ENCODE data around the gene PRMT1.
A peak's percentile ranks its signal among the peaks of the same experiment; 100 is the strongest.

DNA sequence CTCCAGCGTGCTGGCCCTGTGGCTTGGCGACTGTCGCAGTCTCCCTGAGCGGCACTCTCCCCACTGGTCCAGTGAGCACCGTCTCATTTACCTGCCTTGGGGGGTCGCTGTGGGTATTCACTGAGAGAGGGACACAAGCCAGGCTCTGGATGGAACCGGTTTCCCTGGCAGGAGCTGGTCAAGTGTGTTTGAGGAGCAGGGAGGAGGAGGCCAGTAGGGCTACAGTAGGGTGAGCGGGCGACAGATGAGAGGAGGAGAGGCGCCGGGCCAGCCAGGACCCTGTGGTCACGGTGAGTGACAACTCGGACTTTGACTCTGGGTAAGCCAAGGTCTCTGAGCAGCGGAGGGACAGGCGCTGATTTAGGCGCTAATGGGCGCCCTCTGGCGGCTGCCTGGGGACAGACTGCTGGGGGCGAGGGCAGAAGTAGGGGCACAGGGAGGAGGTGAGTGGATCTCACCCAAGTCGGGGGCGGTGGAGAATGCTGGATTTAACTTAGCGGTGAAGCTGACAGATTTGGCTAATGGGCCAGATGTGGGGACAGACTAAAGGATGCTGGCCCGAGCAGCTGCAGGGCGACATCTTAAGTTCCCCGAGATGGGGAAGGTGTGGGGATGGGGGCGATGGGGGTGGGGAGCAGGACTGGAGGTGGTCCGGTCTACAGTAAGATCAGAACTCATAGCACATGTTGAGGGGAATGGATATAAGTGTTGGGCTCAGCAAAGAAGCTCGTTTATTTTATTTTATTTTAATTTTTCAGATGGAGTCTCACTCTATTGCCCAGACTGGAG, 4.7 kb upstream of the PRMT1 start:
- TF ChIP-seq, protein P1, sequence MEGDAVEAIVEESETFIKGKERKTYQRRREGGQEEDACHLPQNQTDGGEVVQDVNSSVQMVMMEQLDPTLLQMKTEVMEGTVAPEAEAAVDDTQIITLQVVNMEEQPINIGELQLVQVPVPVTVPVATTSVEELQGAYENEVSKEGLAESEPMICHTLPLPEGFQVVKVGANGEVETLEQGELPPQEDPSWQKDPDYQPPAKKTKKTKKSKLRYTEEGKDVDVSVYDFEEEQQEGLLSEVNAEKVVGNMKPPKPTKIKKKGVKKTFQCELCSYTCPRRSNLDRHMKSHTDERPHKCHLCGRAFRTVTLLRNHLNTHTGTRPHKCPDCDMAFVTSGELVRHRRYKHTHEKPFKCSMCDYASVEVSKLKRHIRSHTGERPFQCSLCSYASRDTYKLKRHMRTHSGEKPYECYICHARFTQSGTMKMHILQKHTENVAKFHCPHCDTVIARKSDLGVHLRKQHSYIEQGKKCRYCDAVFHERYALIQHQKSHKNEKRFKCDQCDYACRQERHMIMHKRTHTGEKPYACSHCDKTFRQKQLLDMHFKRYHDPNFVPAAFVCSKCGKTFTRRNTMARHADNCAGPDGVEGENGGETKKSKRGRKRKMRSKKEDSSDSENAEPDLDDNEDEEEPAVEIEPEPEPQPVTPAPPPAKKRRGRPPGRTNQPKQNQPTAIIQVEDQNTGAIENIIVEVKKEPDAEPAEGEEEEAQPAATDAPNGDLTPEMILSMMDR (IDR thresholded peaks at IDR 0.05; ENCODE audit: low read length): peak; percentile 97
- TF ChIP-seq EZH2 (IDR thresholded peaks at IDR 0.05; ENCODE audit: borderline replicate concordance, low read length): no peak

Data from OCI-LY1 (cell line).